Activated T-cell treated with anti-CD3 and anti-CD28 coated beads for 48 hours (primary cell): Measurements from ENCODE around the gene NUCB1.
"Not testable (repeated sequence)": the region's sequence is repeated elsewhere in the genome, so short reads cannot be mapped to it uniquely, and the experiment has no call there.

Experiments
- DNase-seq: peaks from one replicate; pipeline ENCODE4 v3.0.0-alpha.2; 2020; ENCODE audit warnings: low read depth

Gene NUCB1

GRCh38 chr19:48899781-48900476 is at the start of gene NUCB1:
NUCB1 (plus strand) TSS chr19:48900312; CDS start chr19:48900797, 485 bp downstream.
- DNase-seq, result peak; percentile 99

GRCh38 chr19:48852292-48852691 is 47.8 kb upstream of the NUCB1 start:
- no peak for DNase-seq

GRCh38 chr19:48853483-48853882 is 46.6 kb upstream of the NUCB1 start:
- DNase-seq, result no peak

- no peak for DNase-seq
Measured at GRCh38 chr19:48854103-48854502, 46.0 kb upstream of the NUCB1 start.

GRCh38 chr19:48856921-48857320 is 43.2 kb upstream of the NUCB1 start:
- no peak for DNase-seq

- peak; percentile 79 for DNase-seq
Measured at GRCh38 chr19:48858984-48859710, 41.0 kb upstream of the NUCB1 start.

- no peak for DNase-seq
Measured at GRCh38 chr19:48859711-48860572, 40.2 kb upstream of the NUCB1 start.

GRCh38 chr19:48861313-48861712 is 38.8 kb upstream of the NUCB1 start:
- DNase-seq, result no peak

- DNase-seq, result no peak
Measured at GRCh38 chr19:48862827-48863226, 37.3 kb upstream of the NUCB1 start.

GRCh38 chr19:48866692-48867091 is 33.4 kb upstream of the NUCB1 start:
- DNase-seq, result no peak

- no peak for DNase-seq
Measured at GRCh38 chr19:48867123-48867745, 32.9 kb upstream of the NUCB1 start.

- no peak for DNase-seq
Measured at GRCh38 chr19:48867746-48868113, 32.4 kb upstream of the NUCB1 start.

- DNase-seq, result no peak
Measured at GRCh38 chr19:48868114-48868886, 31.8 kb upstream of the NUCB1 start, which contains the start of gene PLEKHA4. PLEKHA4 (minus strand) TSS chr19:48868617; CDS start chr19:48867620, 997 bp downstream.

- no peak for DNase-seq
Measured at GRCh38 chr19:48870048-48870447, 30.1 kb upstream of the NUCB1 start.

- DNase-seq, result not testable (repeated sequence)
Measured at GRCh38 chr19:48871471-48872181, 28.5 kb upstream of the NUCB1 start.

GRCh38 chr19:48872182-48872883 is 27.8 kb upstream of the NUCB1 start, which contains the start of gene PPP1R15A:
PPP1R15A (plus strand) TSS chr19:48872421; CDS start chr19:48873234, 813 bp downstream.
- DNase-seq, result peak; percentile 99

GRCh38 chr19:48872884-48873475 is 27.1 kb upstream of the NUCB1 start:
- DNase-seq, result peak; percentile 62

GRCh38 chr19:48873476-48874302 is 26.4 kb upstream of the NUCB1 start:
- no peak for DNase-seq
